Naive thymus-derived CD4-positive, alpha-beta T cell (primary cell): ENCODE results near the gene GRAMD1A. TPM values are rescaled to one million over a fixed set of nuclear protein-coding genes. Genes with fewer than 3 reads are reported as not detected.

Experiments used
- ATAC-seq: fragments of 150-1000 bp; cut with Tn5 transposase; 2 replicates; pipeline ENCODE4 v1.10.0; 2021; ENCODE audit warnings: mild to moderate bottlenecking, moderate library complexity
- CTCF ChIA-PET: fragments of 350-600 bp; sonication (Branson Sonifier 250); formaldehyde crosslinking; loops from one replicate; lab custom pipeline; 2021; ENCODE audit warnings: antibody characterized with exemption; lab: Charles Lee
- POLR2A ChIA-PET: fragments of 350-600 bp; sonication (Branson Sonifier 250); formaldehyde crosslinking; loops from one replicate; lab custom pipeline; 2021; ENCODE audit warnings: antibody characterized with exemption, inconsistent platforms; lab: Charles Lee
- DNase-seq, 9 donors: peaks; one replicate each; pipeline versions ENCODE4 v3.0.0 to v3.0.0-alpha.2; 2020 to 2022; ENCODE audit warnings: mixed read lengths in 1 of 9
- H3K27ac ChIP-seq: one replicate; pipeline ENCODE4 v1.7.0; 2013; ENCODE audit warnings: mild to moderate bottlenecking, low read depth, low read length, moderate library complexity
- H3K27me3 ChIP-seq, 2 donors: one replicate each; pipeline ENCODE4 v1.7.0; 2013; ENCODE audit warnings: low read length in 2 of 2, mild to moderate bottlenecking in 2 of 2, moderate library complexity in 2 of 2; ENCODE audit not compliant: control insufficient read depth in 2 of 2, insufficient read depth in 2 of 2
- H3K36me3 ChIP-seq, 3 experiments: 1 replicate in 2 of 3; 2 replicates in 1 of 3; pipeline ENCODE4 v1.7.0; 2013; ENCODE audit warnings: low read length in 3 of 3, mild to moderate bottlenecking in 3 of 3, moderate library complexity in 1 of 3; ENCODE audit not compliant: insufficient read depth in 3 of 3, control insufficient read depth in 2 of 3
- H3K4me1 ChIP-seq, 2 donors: one replicate each; pipeline ENCODE4 v1.7.0; 2013; ENCODE audit warnings: low read length in 2 of 2, mild to moderate bottlenecking in 2 of 2, moderate library complexity in 1 of 2; ENCODE audit not compliant: control insufficient read depth in 2 of 2, insufficient read depth in 2 of 2
- H3K4me3 ChIP-seq: 2 replicates; pipeline ENCODE4 v1.7.0; 2013; ENCODE audit warnings: mild to moderate bottlenecking, low read length
- H3K9me3 ChIP-seq, 3 experiments: 1 replicate in 2 of 3; 2 replicates in 1 of 3; pipeline ENCODE4 v1.7.0; 2013; ENCODE audit warnings: low read length in 3 of 3; ENCODE audit not compliant: control insufficient read depth in 2 of 3
- H3K27ac Mint-ChIP-seq, 9 donors: one replicate each; pipeline ENCODE4 v1.8.0; 2020 to 2022; ENCODE audit warnings: mixed read lengths in 9 of 9, mild to moderate bottlenecking in 8 of 9, moderate library complexity in 5 of 9, inconsistent platforms in 2 of 9
- H3K27me3 Mint-ChIP-seq, 5 donors: one replicate each; pipeline ENCODE4 v1.8.0; 2021 to 2022; ENCODE audit warnings: mixed read lengths in 5 of 5, mild to moderate bottlenecking in 1 of 5
- H3K36me3 Mint-ChIP-seq, 5 donors: one replicate each; pipeline ENCODE4 v1.8.0; 2020 to 2022; ENCODE audit warnings: mixed read lengths in 5 of 5, mild to moderate bottlenecking in 3 of 5, inconsistent platforms in 1 of 5
- H3K4me1 Mint-ChIP-seq, 7 donors: one replicate each; pipeline ENCODE4 v1.8.0; 2020 to 2022; ENCODE audit warnings: mixed read lengths in 7 of 7, mild to moderate bottlenecking in 3 of 7, inconsistent platforms in 1 of 7
- H3K4me3 Mint-ChIP-seq, 10 donors: one replicate each; pipeline ENCODE4 v1.8.0; 2020 to 2022; ENCODE audit warnings: mild to moderate bottlenecking in 10 of 10, mixed read lengths in 10 of 10, moderate library complexity in 6 of 10, inconsistent platforms in 2 of 10
- H3K9me3 Mint-ChIP-seq, 11 donors: one replicate each; pipeline ENCODE4 v1.8.0; 2020 to 2022; ENCODE audit warnings: mixed read lengths in 11 of 11, mild to moderate bottlenecking in 4 of 11, inconsistent platforms in 1 of 11, moderate library complexity in 1 of 11
- intact Hi-C, 2 donors: fragments of 100-400 bp; cut with micrococcal nuclease; formaldehyde crosslinking; loops; one replicate each; pipeline ENCODE4 v1.15.1; 2023
- polyA plus RNA-seq, 2 donors: library from polyadenylated mRNA; unstranded; fragments of 300-500 nt; fragmentation: Illumina TruSeq; gene quantifications; one replicate each; pipeline ENCODE4 v1.2.3, GENCODE V29; 2021
- total RNA-seq, 6 experiments: library from RNA in 5 of 6; stranded (reverse) in 5 of 6; gene quantifications; 1 replicate in 5 of 6; 2 replicates in 1 of 6; pipeline ENCODE4 v1.2.3 and lab custom pipeline; 2021 to 2026

Gene GRAMD1A
- total and polyA plus RNA-seq, 7 experiments from 2014 or later: 33.6 to 286 (median 167) TPM

DNA sequence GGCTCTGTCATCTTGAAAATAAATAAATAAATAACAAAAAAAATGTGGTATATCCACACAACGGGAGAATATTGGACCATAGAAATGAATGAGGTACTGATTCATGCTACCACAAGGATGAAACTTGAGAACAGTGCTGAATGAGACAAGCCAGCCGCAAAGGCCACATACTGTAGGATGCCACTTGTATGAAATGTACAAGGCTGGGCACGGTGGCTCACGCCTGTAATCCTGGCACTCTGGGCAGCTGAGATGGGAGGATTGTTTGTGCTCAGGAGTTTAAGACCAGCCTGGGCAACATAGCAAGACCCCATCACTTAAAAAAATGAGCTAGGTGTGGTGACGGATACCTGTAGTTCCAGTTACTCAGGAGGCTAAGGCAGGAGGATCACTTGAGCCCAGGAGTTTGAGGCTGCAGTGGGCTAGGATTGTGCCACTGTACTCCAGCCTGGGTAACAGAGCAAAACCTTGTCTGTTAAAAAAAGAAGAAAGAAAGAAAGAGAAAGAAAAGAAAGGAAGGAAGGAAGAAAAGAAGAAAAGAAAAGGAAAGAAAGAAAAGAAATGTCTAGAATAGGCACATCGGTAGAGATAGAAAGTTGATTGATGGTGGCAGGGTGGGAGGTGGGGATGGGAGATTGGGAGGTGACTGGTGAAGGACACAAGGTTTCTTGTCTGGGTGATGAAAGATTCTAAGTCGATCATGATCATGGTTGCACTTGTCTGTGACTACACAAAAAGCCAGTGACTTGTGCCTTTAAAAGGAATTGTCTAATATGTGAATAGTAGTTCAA, 61.7 kb downstream of the GRAMD1A start:
- Mint-ChIP-seq H3K4me1 (peaks cover 0 to 8% (median 3%) of the 10 kb centered on the region in 7 donors), H3K36me3 (no peaks in the 10 kb centered on the region), H3K27ac (peak overlapping the region in 4 of 9 donors; percentile 26 to 67 (median 40)), H3K4me3 (no peak overlapping the region), H3K9me3 (peaks cover 0 to 4% (median 0%) of the 10 kb centered on the region in 11 donors), H3K27me3 (peaks cover 0 to under 1% (median 0%) of the 10 kb centered on the region in 5 donors)
- POLR2A ChIA-PET: interaction anchor here (0.5 kb wide), 1 partner anchor 76 kb away, joined by 3 read pairs; no protein-coding TSS in a partner anchor
- ATAC-seq (no peak), DNase-seq (no peak)
- no peaks in the 10 kb centered on the region for H3K27me3 ChIP-seq
- CTCF ChIA-PET: no interaction called here
- intact Hi-C loops: loop anchor here in 1 of 2 donors (10.0 kb wide), 1 partner anchor 433 kb away; the partner anchor contains the start of gene KRTDAP
- no peaks in the 10 kb centered on the region for H3K9me3 ChIP-seq
- H3K27ac ChIP-seq: no peak overlapping the region
- no peaks in the 10 kb centered on the region for H3K36me3 ChIP-seq
- no peak overlapping the region for H3K4me3 ChIP-seq
- no peaks in the 10 kb centered on the region for H3K4me1 ChIP-seq

DNA sequence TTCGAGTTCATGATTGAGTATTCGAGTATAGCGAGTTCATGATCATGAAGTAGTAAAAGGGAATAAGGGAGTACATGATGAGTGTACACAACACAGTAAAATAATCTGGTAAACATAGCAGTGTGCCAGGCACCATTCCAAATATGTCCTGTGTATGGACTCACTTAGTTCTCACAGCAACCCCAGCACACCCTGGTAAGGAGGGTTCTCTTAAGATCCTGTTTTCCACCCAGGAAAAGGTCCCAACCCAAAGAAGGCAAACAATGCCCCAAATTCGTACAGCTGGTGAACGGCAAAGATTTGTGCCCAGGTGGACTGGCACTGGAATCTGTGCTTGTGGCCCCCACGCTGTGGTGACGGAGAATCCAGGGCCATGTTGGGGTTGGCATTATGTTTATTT, 62.8 kb downstream of the GRAMD1A start:
- no peak overlapping the region for H3K4me3 ChIP-seq
- H3K27me3 ChIP-seq: no peaks in the 10 kb centered on the region
- H3K4me1 ChIP-seq: no peaks in the 10 kb centered on the region
- no peak for DNase-seq
- Mint-ChIP-seq H3K4me1 (peaks cover 0 to 13% (median 7%) of the 10 kb centered on the region in 7 donors), H3K36me3 (no peaks in the 10 kb centered on the region), H3K27ac (no peak overlapping the region), H3K27me3 (no peaks in the 10 kb centered on the region), H3K9me3 (peaks cover 0 to 4% (median 0%) of the 10 kb centered on the region in 11 donors), H3K4me3 (no peak overlapping the region)
- intact Hi-C loops: loop anchor here in 1 of 2 donors (10.0 kb wide), 1 partner anchor 432 kb away; the partner anchor contains the start of gene KRTDAP
- ATAC-seq: no peak
- H3K36me3 ChIP-seq: no peaks in the 10 kb centered on the region
- POLR2A ChIA-PET: interaction anchor here (0.8 kb wide), 1 partner anchor 162 kb away, joined by 3 read pairs; no protein-coding TSS in a partner anchor
- CTCF ChIA-PET: no interaction called here
- H3K27ac ChIP-seq: no peak overlapping the region
- no peaks in the 10 kb centered on the region for H3K9me3 ChIP-seq

DNA sequence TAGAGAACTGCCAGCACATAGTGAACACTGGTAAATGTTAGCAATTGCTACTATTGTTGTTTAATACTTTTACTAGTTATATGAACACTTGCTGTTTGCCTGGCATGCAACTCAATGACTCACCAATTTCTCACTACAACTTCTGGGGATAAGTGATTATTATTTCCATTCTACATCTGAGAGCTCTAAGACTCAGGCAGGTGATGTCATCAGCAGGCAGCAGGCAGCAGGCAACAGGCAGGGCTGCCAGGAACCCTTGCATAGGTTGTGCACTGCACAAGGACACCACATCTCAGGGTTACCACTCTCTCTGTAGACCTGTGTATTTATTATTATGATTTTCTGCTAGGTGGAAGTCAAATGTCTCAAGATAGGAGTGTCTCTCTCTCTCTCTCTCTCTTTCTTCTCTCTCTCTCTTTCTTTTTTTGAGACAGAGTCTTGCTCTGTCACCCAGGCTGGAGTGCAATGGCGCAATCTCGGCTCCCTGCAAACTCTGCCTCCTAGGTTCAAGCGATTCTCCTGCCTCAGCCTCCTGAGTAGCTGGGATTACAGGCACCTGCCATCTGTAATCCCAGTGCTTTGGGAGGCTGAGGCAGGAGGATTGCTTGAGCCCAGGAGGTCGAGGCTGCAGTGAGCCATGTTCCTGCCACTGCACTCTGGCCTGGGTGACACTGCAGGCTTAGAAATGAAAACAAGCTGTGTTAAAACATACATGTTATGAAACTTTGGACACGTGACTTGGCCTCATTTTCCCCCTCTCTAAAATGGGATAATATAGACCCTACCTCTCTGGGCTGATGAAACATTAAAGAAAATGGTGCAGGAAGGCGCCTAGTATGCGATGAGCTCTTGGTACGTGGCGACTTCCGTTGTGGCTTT, 64.1 kb downstream of the GRAMD1A start:
- intact Hi-C loops: loop anchor here in 1 of 2 donors (10.0 kb wide), 1 partner anchor 431 kb away; the partner anchor contains the start of gene KRTDAP
- Mint-ChIP-seq H3K27ac (peak overlapping the region in 1 of 9 donors; percentile 6), H3K36me3 (no peaks in the 10 kb centered on the region), H3K4me3 (no peak overlapping the region), H3K27me3 (no peaks in the 10 kb centered on the region), H3K4me1 (peaks cover 0 to 13% (median 7%) of the 10 kb centered on the region in 7 donors), H3K9me3 (peaks cover 0 to 4% (median 0%) of the 10 kb centered on the region in 11 donors)
- Histone ChIP-seq H3K9me3 (no peaks in the 10 kb centered on the region), H3K4me3 (no peak overlapping the region), H3K27ac (no peak overlapping the region), H3K36me3 (no peaks in the 10 kb centered on the region), H3K27me3 (no peaks in the 10 kb centered on the region), H3K4me1 (no peaks in the 10 kb centered on the region)
- POLR2A ChIA-PET: interaction anchor here (0.7 kb wide), 1 partner anchor 20 kb away, joined by 3 read pairs; no protein-coding TSS in a partner anchor
- CTCF ChIA-PET: interaction anchor here (0.9 to 1.2 kb wide), 2 partner anchors 10 to 72 kb away, joined by 3 read pairs; no protein-coding TSS in a partner anchor
- no peak for DNase-seq
- no peak for ATAC-seq

DNA sequence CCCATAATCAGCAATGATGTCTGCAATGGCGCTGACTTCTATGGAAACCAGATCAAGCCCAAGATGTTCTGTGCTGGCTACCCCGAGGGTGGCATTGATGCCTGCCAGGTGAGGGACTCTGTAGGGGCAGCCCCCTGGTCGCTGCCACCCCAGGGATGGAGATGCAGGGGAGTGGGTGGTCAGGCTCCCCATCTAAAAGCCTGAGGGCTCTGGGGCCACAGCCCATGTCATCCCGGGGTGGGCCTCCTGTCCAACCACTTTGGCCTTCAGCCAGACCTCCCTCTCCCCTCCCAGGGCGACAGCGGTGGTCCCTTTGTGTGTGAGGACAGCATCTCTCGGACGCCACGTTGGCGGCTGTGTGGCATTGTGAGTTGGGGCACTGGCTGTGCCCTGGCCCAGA, 65.5 kb downstream of the GRAMD1A start:
- POLR2A ChIA-PET: no interaction called here
- no peaks in the 10 kb centered on the region for H3K36me3 ChIP-seq
- Mint-ChIP-seq H3K4me3 (no peak overlapping the region), H3K36me3 (peaks cover 0 to 2% (median 0%) of the 10 kb centered on the region in 5 donors), H3K27me3 (no peaks in the 10 kb centered on the region), H3K9me3 (peaks cover 0 to 6% (median 1%) of the 10 kb centered on the region in 11 donors), H3K27ac (no peak overlapping the region), H3K4me1 (peaks cover 0 to 13% (median 7%) of the 10 kb centered on the region in 7 donors)
- ATAC-seq: no peak
- no peak overlapping the region for H3K4me3 ChIP-seq
- no peaks in the 10 kb centered on the region for H3K27me3 ChIP-seq
- H3K9me3 ChIP-seq: no peaks in the 10 kb centered on the region
- no peaks in the 10 kb centered on the region for H3K4me1 ChIP-seq
- intact Hi-C loops: loop anchor here in 1 of 2 donors (10.0 kb wide), 1 partner anchor 429 kb away; the partner anchor contains the start of gene KRTDAP
- CTCF ChIA-PET: interaction anchor here (1.6 to 2.2 kb wide), 2 partner anchors 11 to 21 kb away, joined by 4 read pairs; no protein-coding TSS in a partner anchor
- DNase-seq: no peak
- H3K27ac ChIP-seq: no peak overlapping the region

DNA sequence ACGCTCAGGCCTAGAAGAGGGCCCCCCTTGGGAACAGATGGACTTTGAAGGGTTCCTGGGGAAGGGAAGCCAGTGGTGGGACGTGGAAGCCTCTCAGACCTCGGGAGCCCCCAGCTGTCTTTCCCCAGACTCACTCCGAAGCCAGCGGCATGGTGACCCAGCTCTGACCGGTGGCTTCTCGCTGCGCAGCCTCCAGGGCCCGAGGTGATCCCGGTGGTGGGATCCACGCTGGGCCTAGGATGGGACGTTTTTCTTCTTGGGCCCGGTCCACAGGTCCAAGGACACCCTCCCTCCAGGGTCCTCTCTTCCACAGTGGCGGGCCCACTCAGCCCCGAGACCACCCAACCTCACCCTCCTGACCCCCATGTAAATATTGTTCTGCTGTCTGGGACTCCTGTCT, 66.0 kb downstream of the GRAMD1A start:
- ChIA-PET POLR2A (interaction anchor here (2.0 kb wide), 1 partner anchor 76 kb away, joined by 8 read pairs; no protein-coding TSS in a partner anchor), CTCF (interaction anchor here (0.9 to 2.2 kb wide), 9 partner anchors 11 to 146 kb away, joined by 3 to 12 read pairs (median 4); no protein-coding TSS in a partner anchor)
- no peak overlapping the region for H3K27ac Mint-ChIP-seq
- Histone ChIP-seq H3K36me3 (no peaks in the 10 kb centered on the region), H3K9me3 (no peaks in the 10 kb centered on the region), H3K27ac (no peak overlapping the region), H3K4me3 (no peak overlapping the region), H3K4me1 (no peaks in the 10 kb centered on the region), H3K27me3 (no peaks in the 10 kb centered on the region)
- peaks cover 0 to 4% (median 0%) of the 10 kb centered on the region in 5 donors for H3K36me3 Mint-ChIP-seq
- H3K27me3 Mint-ChIP-seq: no peaks in the 10 kb centered on the region
- DNase-seq (no peak), ATAC-seq (no peak)
- intact Hi-C loops: loop anchor here (2.0 to 10.0 kb wide), 3 partner anchors 21 to 429 kb away; partner anchors contain the start of genes KRTDAP (in 1 of the 2) and USF2 (in 1 of the 2)
- H3K4me3 Mint-ChIP-seq: no peak overlapping the region
- peaks cover 0 to 13% (median 7%) of the 10 kb centered on the region in 7 donors for H3K4me1 Mint-ChIP-seq
- H3K9me3 Mint-ChIP-seq: peaks cover 0 to 6% (median 3%) of the 10 kb centered on the region in 11 donors
